Gastroesophageal sphincter (tissue), 3 donors: Measurements from ENCODE around the gene CIAO2B.

Experiments
- CTCF ChIP-seq, 4 experiments: fragments of 200-600 bp in 2 of 4; fragments of 450-650 bp in 2 of 4; sonication (generic) in 1 of 4; IDR thresholded peaks; one replicate each; pipeline ENCODE4 v1.5.1; 2017 to 2019; ENCODE audit warnings: antibody characterized with exemption in 4 of 4, mild to moderate bottlenecking in 2 of 4, moderate library complexity in 2 of 4
- POLR2A ChIP-seq, 2 donors: fragments of 450-650 bp; IDR thresholded peaks; one replicate each; pipeline ENCODE4 v1.6.1; 2017; ENCODE audit warnings: antibody characterized with exemption in 2 of 2, mild to moderate bottlenecking in 2 of 2, moderate library complexity in 1 of 2

DNA sequence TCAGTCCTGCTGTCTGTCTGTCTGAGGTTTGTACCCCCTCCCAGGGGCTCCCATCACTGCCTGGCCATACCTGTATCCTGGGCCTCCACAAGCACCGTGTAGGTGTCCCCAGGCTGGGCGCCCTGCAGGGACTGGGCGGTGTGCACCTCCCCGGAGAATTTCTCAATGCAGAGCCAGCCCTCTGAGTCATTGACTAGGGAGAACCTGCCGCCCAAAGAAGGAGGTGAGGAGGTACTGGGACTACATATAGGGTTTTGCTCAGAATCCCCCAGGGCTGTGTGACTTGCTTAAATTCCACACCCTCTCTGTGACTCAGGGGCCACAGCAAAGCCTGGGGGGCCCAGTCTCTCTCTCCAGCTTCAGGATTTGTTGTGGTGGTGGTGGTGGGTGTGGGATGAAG is 23.1 kb downstream of the CIAO2B start:
- TF ChIP-seq CTCF (IDR thresholded peaks at IDR 0.05) (no peak), POLR2A (IDR thresholded peaks at IDR 0.05) (no peak)
